Measurements from ENCODE around the gene EXT2. TPM values are rescaled to one million over a fixed set of nuclear protein-coding genes. Genes with fewer than 3 reads are reported as not detected.

Gene EXT2
- total RNA-seq, 4 donors from 2014 or later, result 52.6 to 116 (median 81.3) TPM

- no peaks in the 10 kb centered on the region for H3K9me3 ChIP-seq
- TF ChIP-seq POLR2A (IDR thresholded peaks at IDR 0.05), result no peak
- TF ChIP-seq, protein P1, sequence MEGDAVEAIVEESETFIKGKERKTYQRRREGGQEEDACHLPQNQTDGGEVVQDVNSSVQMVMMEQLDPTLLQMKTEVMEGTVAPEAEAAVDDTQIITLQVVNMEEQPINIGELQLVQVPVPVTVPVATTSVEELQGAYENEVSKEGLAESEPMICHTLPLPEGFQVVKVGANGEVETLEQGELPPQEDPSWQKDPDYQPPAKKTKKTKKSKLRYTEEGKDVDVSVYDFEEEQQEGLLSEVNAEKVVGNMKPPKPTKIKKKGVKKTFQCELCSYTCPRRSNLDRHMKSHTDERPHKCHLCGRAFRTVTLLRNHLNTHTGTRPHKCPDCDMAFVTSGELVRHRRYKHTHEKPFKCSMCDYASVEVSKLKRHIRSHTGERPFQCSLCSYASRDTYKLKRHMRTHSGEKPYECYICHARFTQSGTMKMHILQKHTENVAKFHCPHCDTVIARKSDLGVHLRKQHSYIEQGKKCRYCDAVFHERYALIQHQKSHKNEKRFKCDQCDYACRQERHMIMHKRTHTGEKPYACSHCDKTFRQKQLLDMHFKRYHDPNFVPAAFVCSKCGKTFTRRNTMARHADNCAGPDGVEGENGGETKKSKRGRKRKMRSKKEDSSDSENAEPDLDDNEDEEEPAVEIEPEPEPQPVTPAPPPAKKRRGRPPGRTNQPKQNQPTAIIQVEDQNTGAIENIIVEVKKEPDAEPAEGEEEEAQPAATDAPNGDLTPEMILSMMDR (IDR thresholded peaks at IDR 0.05), result no peak
- no peaks in the 10 kb centered on the region for H3K27me3 ChIP-seq
- H3K4me1 ChIP-seq, result no peaks in the 10 kb centered on the region
- DNase-seq, result no peak
- intact Hi-C loops (cut with DNase I; ENCODE audit: low total_unique reads), result no loop called here
- no peak overlapping the region for H3K27ac ChIP-seq
- H3K36me3 ChIP-seq, result no peaks in the 10 kb centered on the region
- H3K4me3 ChIP-seq, result no peak overlapping the region
Measured at GRCh38 chr11:44207292-44207691, 111.8 kb downstream of the EXT2 start.

- H3K36me3 ChIP-seq, result no peaks in the 10 kb centered on the region
Measured at GRCh38 chr11:44208976-44209603, 113.6 kb downstream of the EXT2 start.

GRCh38 chr11:44212128-44212527 is 116.7 kb downstream of the EXT2 start:
- Histone ChIP-seq H3K27ac (no peak overlapping the region), H3K4me1 (peaks cover under 1 to 3% of the 10 kb centered on the region in 2 donors), H3K4me3 (no peak overlapping the region), H3K27me3 (no peaks in the 10 kb centered on the region), H3K9me3 (no peaks in the 10 kb centered on the region), H3K36me3 (no peaks in the 10 kb centered on the region)
- no peak for DNase-seq
- intact Hi-C loops (cut with DNase I; ENCODE audit: low total_unique reads), result no loop called here
- no peak for TF ChIP-seq POLR2A (IDR thresholded peaks at IDR 0.05)
- TF ChIP-seq, protein P1 (IDR thresholded peaks at IDR 0.05), result no peak

More at GRCh38 chr11:44208976-44209603, 113.6 kb downstream of the EXT2 start:
- Histone ChIP-seq H3K27me3 (no peaks in the 10 kb centered on the region), H3K9me3 (no peaks in the 10 kb centered on the region), H3K4me3 (no peak overlapping the region), H3K27ac (no peak overlapping the region), H3K4me1 (no peaks in the 10 kb centered on the region)
- TF ChIP-seq, protein P1 (IDR thresholded peaks at IDR 0.05), result no peak
- TF ChIP-seq POLR2A (IDR thresholded peaks at IDR 0.05), result no peak
- no peak for DNase-seq
- intact Hi-C loops (cut with DNase I; ENCODE audit: low total_unique reads), result no loop called here

GRCh38 chr11:44213148-44213547 is 117.7 kb downstream of the EXT2 start:
- H3K4me1 ChIP-seq, result peaks cover 5 to 6% of the 10 kb centered on the region in 2 donors
- no peak for DNase-seq
- intact Hi-C loops (cut with DNase I; ENCODE audit: low total_unique reads), result no loop called here
- no peak overlapping the region for H3K4me3 ChIP-seq
- H3K27me3 ChIP-seq, result no peaks in the 10 kb centered on the region
- TF ChIP-seq, protein P1 (IDR thresholded peaks at IDR 0.05), result no peak
- no peak for TF ChIP-seq POLR2A (IDR thresholded peaks at IDR 0.05)
- H3K9me3 ChIP-seq, result no peaks in the 10 kb centered on the region
- no peak overlapping the region for H3K27ac ChIP-seq
- H3K36me3 ChIP-seq, result no peaks in the 10 kb centered on the region

DNA sequence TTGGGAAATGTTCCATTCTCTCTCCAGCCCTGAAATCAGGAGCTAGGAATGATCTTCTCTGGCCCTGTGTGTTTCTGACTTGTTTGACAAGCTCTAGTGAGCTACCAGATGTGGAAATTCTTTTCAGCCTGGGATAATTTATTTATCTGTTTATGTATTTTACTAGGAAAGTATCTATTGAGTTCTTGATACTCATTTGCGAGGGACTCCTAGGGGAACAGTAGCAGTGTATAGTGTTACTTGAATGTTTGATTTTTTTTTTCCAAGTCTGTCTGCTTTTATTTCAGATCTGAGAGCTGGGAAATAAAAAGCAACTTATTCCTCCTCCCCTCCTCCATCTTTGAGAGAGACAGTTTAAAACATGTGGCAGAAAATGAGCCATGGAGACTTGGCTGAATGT is 122.0 kb downstream of the EXT2 start:
- Histone ChIP-seq H3K9me3 (no peaks in the 10 kb centered on the region), H3K27ac (peak overlapping the region in 1 of 2 donors; percentile 34), H3K4me3 (no peak overlapping the region), H3K36me3 (no peaks in the 10 kb centered on the region), H3K4me1 (peaks cover 5 to 6% of the 10 kb centered on the region in 2 donors), H3K27me3 (no peaks in the 10 kb centered on the region)
- no peak for DNase-seq
- TF ChIP-seq, protein P1 (IDR thresholded peaks at IDR 0.05), result no peak
- intact Hi-C loops (cut with DNase I; ENCODE audit: low total_unique reads), result no loop called here
